Measurements from ENCODE around the gene GABBR2. TPM values are rescaled to one million over a fixed set of nuclear protein-coding genes. Genes with fewer than 3 reads are reported as not detected.
"Not testable (repeated sequence)": the region's sequence is repeated elsewhere in the genome, so short reads cannot be mapped to it uniquely, and the experiment has no call there.

Gene GABBR2
- total RNA-seq, 1 donor from 2014 or later: 0.68 TPM

GRCh38 chr9:98591696-98592095, 117.0 kb downstream of the GABBR2 start:
- DNase-seq: no peak

- DNase-seq: no peak
These were observed 118.6 kb downstream of the GABBR2 start for GRCh38 chr9:98590101-98590500.

DNA sequence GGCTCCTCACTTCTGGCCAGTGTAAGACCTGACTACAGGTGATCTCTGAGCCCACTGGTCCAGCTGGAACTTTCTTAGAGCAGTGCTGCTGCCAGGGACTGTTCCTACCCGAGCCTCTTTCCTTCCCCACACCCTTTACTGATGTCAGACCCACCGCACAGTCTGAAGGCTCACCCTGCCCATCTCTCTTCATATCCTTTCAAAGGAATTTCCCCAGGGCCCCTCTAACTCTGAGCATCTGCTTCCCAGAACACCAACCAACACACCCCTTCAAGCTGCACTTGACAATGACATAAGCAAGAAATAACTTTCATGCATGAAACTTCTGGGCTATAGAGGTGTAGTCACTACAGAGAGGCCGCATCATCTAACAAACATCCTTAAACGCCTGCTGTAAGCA, 119.6 kb downstream of the GABBR2 start:
- no peak for DNase-seq

- DNase-seq: not testable (repeated sequence)
These were observed 123.8 kb downstream of the GABBR2 start for GRCh38 chr9:98584853-98585438.

GRCh38 chr9:98584059-98584458, 124.7 kb downstream of the GABBR2 start:
- DNase-seq: peak; percentile 34

GRCh38 chr9:98583417-98583816, 125.3 kb downstream of the GABBR2 start:
- no peak for DNase-seq

DNA sequence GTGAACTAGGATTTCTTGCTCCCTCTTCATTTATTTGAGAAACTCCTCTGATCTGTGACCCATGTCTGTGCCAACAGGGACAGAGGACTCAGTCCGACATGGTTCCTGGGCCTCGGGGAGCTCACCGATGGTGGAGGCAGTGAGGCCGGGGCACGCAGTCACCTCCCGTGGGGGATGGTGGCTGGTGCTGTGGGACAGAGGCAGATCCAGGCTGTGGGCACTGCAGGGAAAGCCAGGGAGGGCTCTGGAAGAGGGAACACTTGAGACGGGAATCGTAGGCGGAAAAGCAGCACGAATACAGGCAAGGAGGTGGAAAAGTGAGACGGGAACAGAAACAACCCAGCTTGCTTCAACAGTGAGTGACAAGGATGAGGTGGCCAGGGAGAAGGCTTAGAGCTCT, 127.8 kb downstream of the GABBR2 start:
- DNase-seq: no peak

GRCh38 chr9:98579700-98580099, 129.0 kb downstream of the GABBR2 start:
- DNase-seq: no peak

- DNase-seq: no peak
These were observed 131.3 kb downstream of the GABBR2 start for GRCh38 chr9:98577446-98577845.

- DNase-seq: no peak
These were observed 131.9 kb downstream of the GABBR2 start for GRCh38 chr9:98576859-98577258.

- DNase-seq: no peak
These were observed 132.4 kb downstream of the GABBR2 start for GRCh38 chr9:98576354-98576753.

DNA sequence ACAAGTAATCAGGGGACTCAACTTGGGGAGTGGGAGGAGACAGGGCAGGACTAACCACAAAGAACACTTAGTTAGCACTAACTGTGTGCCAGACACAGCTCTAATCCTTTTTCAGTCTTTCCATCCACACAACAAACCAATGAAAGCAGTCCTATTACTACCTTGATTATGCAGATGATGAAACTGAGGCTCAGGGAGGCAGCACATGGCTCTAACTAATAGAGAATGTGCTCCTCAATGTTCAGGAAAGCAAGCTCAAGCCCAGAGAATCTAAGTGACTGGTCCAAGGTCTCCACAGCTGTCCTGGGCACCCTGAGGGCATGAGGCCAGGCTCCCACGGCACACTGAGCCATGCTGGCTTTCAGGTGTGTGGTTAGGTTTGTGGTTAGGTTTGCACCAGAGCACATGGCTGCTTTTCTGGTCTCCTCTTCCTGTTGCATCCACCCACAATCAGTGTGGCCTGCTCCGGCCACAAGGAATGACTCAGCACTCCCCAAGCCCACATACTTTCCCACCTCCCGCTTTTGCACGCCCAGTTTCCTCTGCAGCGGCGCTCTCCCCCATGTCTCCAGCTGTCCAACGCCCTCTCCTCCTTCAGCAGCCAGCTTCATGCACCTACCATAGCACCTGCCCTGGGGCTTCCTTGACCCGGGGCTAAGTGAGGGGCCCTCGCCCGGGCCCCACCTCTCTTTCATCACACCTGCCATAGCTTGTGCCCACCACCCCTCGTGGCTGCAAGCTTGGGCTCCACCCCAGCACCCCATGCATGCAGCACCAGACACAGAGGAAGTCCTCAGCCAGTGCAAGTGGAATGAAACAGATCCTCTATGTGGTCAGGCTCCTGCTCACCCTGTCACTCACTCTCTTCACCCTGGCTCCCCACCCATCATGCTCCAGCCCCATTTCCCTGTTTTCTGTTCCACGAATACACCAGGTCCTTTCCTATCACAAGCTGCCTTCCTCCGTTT, 133.1 kb downstream of the GABBR2 start:
- peak; percentile 42 for DNase-seq

- DNase-seq: no peak
These were observed 134.9 kb downstream of the GABBR2 start for GRCh38 chr9:98573749-98574278.

GRCh38 chr9:98572796-98573195, 135.9 kb downstream of the GABBR2 start:
- DNase-seq: no peak

DNA sequence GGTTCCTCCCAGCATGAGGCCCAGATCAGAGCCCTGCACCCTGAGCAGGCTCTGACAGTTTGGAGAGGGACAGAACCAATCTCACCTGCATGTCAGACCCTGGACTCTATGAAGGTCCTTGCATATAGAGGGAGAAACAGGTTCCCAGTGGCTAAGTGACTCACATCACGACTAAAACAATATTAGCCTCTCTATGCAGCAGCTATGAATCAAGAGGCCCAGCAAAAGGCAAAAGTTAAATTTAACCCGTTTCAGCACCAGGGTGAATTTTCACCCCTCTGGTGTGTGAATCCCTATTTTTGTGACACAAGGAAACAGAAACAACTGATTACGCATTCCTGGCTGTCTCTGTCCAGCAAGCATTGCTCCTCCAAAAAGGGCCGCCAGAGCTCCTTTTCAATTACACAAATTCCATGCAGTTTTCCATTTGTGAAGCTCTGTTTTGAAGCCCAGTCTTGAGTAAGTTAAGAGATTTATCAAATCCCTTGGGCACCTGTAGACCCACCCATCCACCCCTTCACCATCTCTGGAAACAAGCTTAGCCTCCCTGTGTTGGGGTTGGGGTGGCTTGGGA, 136.6 kb downstream of the GABBR2 start:
- DNase-seq: no peak

DNA sequence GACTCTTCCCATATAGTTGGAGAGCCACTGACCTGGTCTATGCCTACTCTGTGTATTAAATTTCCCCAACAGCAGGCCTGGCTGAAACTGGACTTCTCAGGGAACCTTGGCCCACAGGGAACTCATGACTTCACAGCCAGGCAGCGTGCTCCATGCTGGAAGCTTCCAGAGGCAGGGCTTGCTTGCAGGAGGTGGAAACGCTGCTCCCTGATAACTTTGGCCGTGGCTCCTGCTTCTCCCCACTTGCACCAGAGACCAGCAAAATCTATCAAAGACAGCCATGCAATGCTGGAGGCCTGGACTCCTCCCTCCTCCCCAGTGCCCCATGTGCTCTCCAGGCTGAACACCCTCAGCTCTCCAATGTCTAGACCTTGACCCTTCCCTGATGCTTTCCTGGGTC, 137.1 kb downstream of the GABBR2 start:
- DNase-seq: no peak

DNA sequence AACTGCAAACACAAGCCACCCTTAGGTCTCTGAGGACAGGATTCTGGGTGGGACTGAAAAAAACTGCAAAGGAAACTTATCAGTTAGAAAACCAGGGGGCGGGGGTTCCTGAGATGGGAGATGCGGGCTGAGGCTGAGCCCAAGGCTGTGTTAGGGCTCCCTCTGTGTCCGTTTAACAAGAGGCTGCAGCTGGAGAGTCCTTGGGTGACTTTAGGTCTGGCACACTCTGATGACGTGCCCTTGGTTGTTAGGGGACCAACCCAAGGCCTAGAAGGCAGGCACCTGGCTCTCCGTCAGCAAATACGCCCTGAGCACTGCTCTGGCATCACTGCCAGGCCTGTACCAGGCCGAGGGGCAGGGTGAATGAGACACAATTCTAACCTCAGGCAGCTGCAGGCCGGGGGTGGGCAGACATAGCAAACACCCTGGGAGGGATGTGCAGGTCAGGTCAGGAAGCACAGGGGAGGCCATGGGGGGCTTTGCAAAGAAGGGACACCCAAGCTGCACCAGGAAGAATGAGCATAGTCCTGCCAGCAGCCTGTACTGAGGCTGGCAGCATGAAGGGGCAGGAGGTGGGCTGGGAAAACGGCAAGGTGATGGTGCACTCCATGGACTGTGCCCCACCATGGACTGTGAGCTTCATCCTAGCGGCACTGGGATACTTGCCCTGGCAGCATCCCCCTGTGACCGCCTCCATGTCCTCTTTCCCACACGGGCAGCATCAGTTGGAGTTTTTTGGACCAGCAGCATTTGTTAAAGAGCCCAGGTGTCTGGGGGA, 137.9 kb downstream of the GABBR2 start:
- no peak for DNase-seq

GRCh38 chr9:98570055-98570454, 138.7 kb downstream of the GABBR2 start:
- DNase-seq: no peak

GRCh38 chr9:98569491-98569890, 139.2 kb downstream of the GABBR2 start:
- no peak for DNase-seq

GRCh38 chr9:98568909-98569469, 139.7 kb downstream of the GABBR2 start:
- no peak for DNase-seq

DNA sequence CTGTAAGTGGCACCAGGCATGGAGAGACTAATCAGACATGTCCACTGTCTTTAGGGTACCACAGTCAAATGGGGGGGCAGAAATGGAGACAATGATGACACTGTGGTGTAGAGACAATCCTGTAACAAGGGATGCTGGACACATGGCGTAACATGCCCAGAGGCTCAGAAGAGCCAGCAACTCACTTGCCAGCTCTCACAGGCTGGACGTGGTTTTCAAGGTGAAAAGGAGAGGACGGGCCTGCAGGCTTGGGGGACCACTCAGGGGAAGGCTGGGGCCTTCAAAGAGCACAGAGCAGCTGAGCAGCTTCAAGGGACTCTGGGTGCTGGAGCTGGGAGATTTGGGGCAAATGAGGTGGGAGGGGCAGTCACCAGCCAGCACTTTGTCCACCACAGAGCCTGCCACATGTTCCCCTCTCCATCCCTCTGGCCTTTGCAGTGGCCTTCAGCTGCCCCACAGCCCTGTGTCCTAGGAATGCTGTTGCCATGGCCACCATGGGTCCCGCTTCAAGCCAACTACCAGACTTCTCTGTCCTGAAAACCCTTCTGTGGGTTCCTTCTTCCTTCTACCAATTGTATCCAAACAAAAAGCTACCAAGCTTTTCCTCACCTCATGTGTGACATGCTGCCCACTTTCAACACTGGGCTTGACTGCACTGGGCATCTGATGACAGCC, 140.4 kb downstream of the GABBR2 start:
- DNase-seq: no peak
